GM23338 (cell line): ENCODE data around the gene FAF1. TPM values are rescaled to one million over a fixed set of nuclear protein-coding genes. Genes with fewer than 3 reads are reported as not detected.

Experiments
- ATAC-seq: fragments of 200-7000 bp; cut with Tn5 transposase; 3 replicates; pipeline ENCODE4 v1.9.1; 2020
- DNase-seq: peaks from one replicate; pipeline ENCODE4 v3.0.0-alpha.2; 2015; ENCODE audit warnings: low spot score
- H2AFZ ChIP-seq: fragments of 200-600 bp; sonication (generic); 2 replicates; pipeline ENCODE4 v1.8.0; 2016; ENCODE audit warnings: antibody characterized with exemption, mild to moderate bottlenecking, moderate library complexity
- H3F3A ChIP-seq: fragments of 200-600 bp; sonication (generic); replicated peaks from 2 replicates; pipeline ENCODE4 v1.8.0; 2017; ENCODE audit warnings: antibody characterized with exemption, mixed run types, low read depth
- H3K27ac ChIP-seq: fragments of 200-600 bp; sonication (generic); 2 replicates; pipeline ENCODE4 v1.6.1; 2016; ENCODE audit warnings: low read depth
- H3K27me3 ChIP-seq: fragments of 200-600 bp; sonication (generic); 2 replicates; pipeline ENCODE4 v1.8.0; 2016; ENCODE audit warnings: mild to moderate bottlenecking, mixed run types, moderate library complexity; ENCODE audit not compliant: insufficient read depth
- H3K36me3 ChIP-seq: fragments of 200-600 bp; sonication (generic); 2 replicates; pipeline ENCODE4 v1.8.0; 2016; ENCODE audit warnings: mild to moderate bottlenecking; ENCODE audit not compliant: insufficient read depth
- H3K4me1 ChIP-seq: fragments of 200-600 bp; sonication (generic); 2 replicates; pipeline ENCODE4 v1.8.0; 2016; ENCODE audit warnings: mild to moderate bottlenecking, moderate library complexity; ENCODE audit not compliant: insufficient read depth
- H3K4me2 ChIP-seq: fragments of 200-600 bp; sonication (generic); 2 replicates; pipeline ENCODE4 v1.7.1; 2017; ENCODE audit warnings: mixed run types
- H3K4me3 ChIP-seq: fragments of 200-600 bp; sonication (generic); 2 replicates; pipeline ENCODE4 v1.6.1; 2016; ENCODE audit warnings: mixed run types
- H3K79me2 ChIP-seq: fragments of 200-600 bp; sonication (generic); replicated peaks from 2 replicates; pipeline ENCODE4 v1.8.0; 2017; ENCODE audit warnings: mild to moderate bottlenecking; ENCODE audit not compliant: insufficient read depth
- H3K9me2 ChIP-seq: fragments of 200-600 bp; sonication (generic); 2 replicates; pipeline ENCODE4 v1.8.0; 2017; ENCODE audit not compliant: insufficient read depth
- H4K20me1 ChIP-seq: fragments of 200-600 bp; sonication (generic); replicated peaks from 2 replicates; pipeline ENCODE4 v1.8.0; 2017; ENCODE audit warnings: mild to moderate bottlenecking; ENCODE audit not compliant: insufficient read depth
- H3K27ac Mint-ChIP-seq: 2 replicates; pipeline ENCODE4 v1.8.0; 2020; ENCODE audit warnings: inconsistent platforms, mild to moderate bottlenecking, moderate library complexity, mixed read lengths
- H3K27me3 Mint-ChIP-seq: 3 replicates; pipeline ENCODE4 v1.8.0; 2022; ENCODE audit warnings: low read depth, mild to moderate bottlenecking, moderate library complexity, mixed read lengths, inconsistent platforms; ENCODE audit not compliant: insufficient read depth, poor library complexity
- H3K36me3 Mint-ChIP-seq: 3 replicates; pipeline ENCODE4 v1.8.0; 2021; ENCODE audit warnings: low read depth, mild to moderate bottlenecking, inconsistent platforms, moderate library complexity, mixed read lengths
- H3K4me1 Mint-ChIP-seq: 3 replicates; pipeline ENCODE4 v1.8.0; 2020; ENCODE audit warnings: mild to moderate bottlenecking, inconsistent platforms, mixed read lengths
- H3K4me3 Mint-ChIP-seq: 3 replicates; pipeline ENCODE4 v1.8.0; 2021; ENCODE audit warnings: moderate library complexity, mild to moderate bottlenecking, inconsistent platforms, mixed read lengths
- H3K9me3 Mint-ChIP-seq: 3 replicates; pipeline ENCODE4 v1.8.0; 2020; ENCODE audit warnings: moderate library complexity, mild to moderate bottlenecking, inconsistent platforms, mixed read lengths
- CREB1 ChIP-seq: fragments of 250-450 bp; sonication (Bioruptor Pico); IDR thresholded peaks from 2 replicates; pipeline ENCODE4 v1.5.0; 2020; ENCODE audit warnings: low read depth, mild to moderate bottlenecking, moderate library complexity
- ETS1 ChIP-seq: IDR thresholded peaks from 2 replicates; pipeline ENCODE4 v1.6.1; 2016; ENCODE audit warnings: antibody characterized with exemption
- JUNB ChIP-seq: IDR thresholded peaks from one replicate; pipeline ENCODE4 v1.6.1; 2016; ENCODE audit warnings: antibody characterized with exemption; ENCODE audit not compliant: unreplicated experiment
- POLR2AphosphoS5 ChIP-seq: IDR thresholded peaks from 2 replicates; pipeline ENCODE4 v1.6.1; 2016; ENCODE audit warnings: antibody characterized with exemption, low read depth
- STAT1 ChIP-seq: IDR thresholded peaks from one replicate; pipeline ENCODE4 v1.6.1; 2016; ENCODE audit warnings: antibody characterized with exemption; ENCODE audit not compliant: unreplicated experiment
- ZNF114 ChIP-seq: fragments of 250-450 bp; sonication (Bioruptor Pico); IDR thresholded peaks from 2 replicates; pipeline ENCODE4 v1.5.0; 2020; ENCODE audit warnings: mild to moderate bottlenecking, moderate library complexity
- ZNF331 ChIP-seq: fragments of 250-450 bp; sonication (Bioruptor Pico); IDR thresholded peaks from 2 replicates; pipeline ENCODE4 v1.5.0; 2020; ENCODE audit warnings: low read depth, mild to moderate bottlenecking, moderate library complexity
- polyA plus RNA-seq: library from polyadenylated mRNA; unstranded; fragments of >200 nt; fragmentation: Nextera tagmentation; extraction: Ambion mirVana; gene quantifications from 2 replicates; pipeline ENCODE4 v1.2.1, GENCODE V29; 2016
- total RNA-seq: library from RNA; depleted of rRNA; stranded (reverse); fragments of >200 nt; shearing (Covaris generic); gene quantifications from 2 replicates; pipeline ENCODE4 v1.2.3, GENCODE V29; 2014
- TF ChIP-seq, protein P1 (sequence below): IDR thresholded peaks from one replicate; pipeline ENCODE4 v1.6.1; 2018; ENCODE audit warnings: antibody characterized with exemption; ENCODE audit not compliant: unreplicated experiment

FAF1 gene
- total and polyA plus RNA-seq, 2 experiments from 2014 or later = 24.1 to 53.2 TPM

- TF ChIP-seq, protein P1, sequence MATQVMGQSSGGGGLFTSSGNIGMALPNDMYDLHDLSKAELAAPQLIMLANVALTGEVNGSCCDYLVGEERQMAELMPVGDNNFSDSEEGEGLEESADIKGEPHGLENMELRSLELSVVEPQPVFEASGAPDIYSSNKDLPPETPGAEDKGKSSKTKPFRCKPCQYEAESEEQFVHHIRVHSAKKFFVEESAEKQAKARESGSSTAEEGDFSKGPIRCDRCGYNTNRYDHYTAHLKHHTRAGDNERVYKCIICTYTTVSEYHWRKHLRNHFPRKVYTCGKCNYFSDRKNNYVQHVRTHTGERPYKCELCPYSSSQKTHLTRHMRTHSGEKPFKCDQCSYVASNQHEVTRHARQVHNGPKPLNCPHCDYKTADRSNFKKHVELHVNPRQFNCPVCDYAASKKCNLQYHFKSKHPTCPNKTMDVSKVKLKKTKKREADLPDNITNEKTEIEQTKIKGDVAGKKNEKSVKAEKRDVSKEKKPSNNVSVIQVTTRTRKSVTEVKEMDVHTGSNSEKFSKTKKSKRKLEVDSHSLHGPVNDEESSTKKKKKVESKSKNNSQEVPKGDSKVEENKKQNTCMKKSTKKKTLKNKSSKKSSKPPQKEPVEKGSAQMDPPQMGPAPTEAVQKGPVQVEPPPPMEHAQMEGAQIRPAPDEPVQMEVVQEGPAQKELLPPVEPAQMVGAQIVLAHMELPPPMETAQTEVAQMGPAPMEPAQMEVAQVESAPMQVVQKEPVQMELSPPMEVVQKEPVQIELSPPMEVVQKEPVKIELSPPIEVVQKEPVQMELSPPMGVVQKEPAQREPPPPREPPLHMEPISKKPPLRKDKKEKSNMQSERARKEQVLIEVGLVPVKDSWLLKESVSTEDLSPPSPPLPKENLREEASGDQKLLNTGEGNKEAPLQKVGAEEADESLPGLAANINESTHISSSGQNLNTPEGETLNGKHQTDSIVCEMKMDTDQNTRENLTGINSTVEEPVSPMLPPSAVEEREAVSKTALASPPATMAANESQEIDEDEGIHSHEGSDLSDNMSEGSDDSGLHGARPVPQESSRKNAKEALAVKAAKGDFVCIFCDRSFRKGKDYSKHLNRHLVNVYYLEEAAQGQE = no peak
- TF ChIP-seq POLR2AphosphoS5 = no peak
Observed at GRCh38 chr1:50831300-50832061, 128.6 kb downstream of the FAF1 start (continued).

GRCh38 chr1:50830621-50831020 lies 129.4 kb downstream of the FAF1 start:
- H3K4me1 ChIP-seq = no peaks in the 10 kb centered on the region
- no peak overlapping the region for H2AFZ ChIP-seq
- Mint-ChIP-seq H3K4me3 (no peak overlapping the region), H3K36me3 (peaks cover 35% of the 10 kb centered on the region), H3K9me3 (peaks cover 38% of the 10 kb centered on the region; the same call in 2 of the 3 replicates), H3K4me1 (no peaks in the 10 kb centered on the region), H3K27ac (no peak overlapping the region), H3K27me3 (peaks cover 2% of the 10 kb centered on the region)
- H3K36me3 ChIP-seq = no peaks in the 10 kb centered on the region
- DNase-seq (no peak), ATAC-seq (no peak)
- no peak overlapping the region for H3K4me2 ChIP-seq
- H3F3A ChIP-seq = no peaks in the 10 kb centered on the region
- H3K79me2 ChIP-seq = peaks cover 20% of the 10 kb centered on the region; the same call in 1 of the 2 replicates
- H3K9me2 ChIP-seq = no peaks in the 10 kb centered on the region
- TF ChIP-seq ZNF331 (CRISPR knock-in tag) (no peak), STAT1 (no peak), ZNF114 (CRISPR knock-in tag) (no peak), ETS1 (no peak), CREB1 (no peak), JUNB (no peak)
- TF ChIP-seq, protein P1 = no peak
- no peak overlapping the region for H3K4me3 ChIP-seq
- no peak overlapping the region for H3K27ac ChIP-seq
- H3K27me3 ChIP-seq = no peaks in the 10 kb centered on the region
- no peaks in the 10 kb centered on the region for H4K20me1 ChIP-seq
